ENCODE data around the gene ZBTB5. TPM values are rescaled to one million over a fixed set of nuclear protein-coding genes. Genes with fewer than 3 reads are reported as not detected.
"Not testable (repeated sequence)": the region's sequence is repeated elsewhere in the genome, so short reads cannot be mapped to it uniquely, and the experiment has no call there.

Gene ZBTB5
- total RNA-seq, 1 experiment from 2014 or later: 16.7 TPM

DNA sequence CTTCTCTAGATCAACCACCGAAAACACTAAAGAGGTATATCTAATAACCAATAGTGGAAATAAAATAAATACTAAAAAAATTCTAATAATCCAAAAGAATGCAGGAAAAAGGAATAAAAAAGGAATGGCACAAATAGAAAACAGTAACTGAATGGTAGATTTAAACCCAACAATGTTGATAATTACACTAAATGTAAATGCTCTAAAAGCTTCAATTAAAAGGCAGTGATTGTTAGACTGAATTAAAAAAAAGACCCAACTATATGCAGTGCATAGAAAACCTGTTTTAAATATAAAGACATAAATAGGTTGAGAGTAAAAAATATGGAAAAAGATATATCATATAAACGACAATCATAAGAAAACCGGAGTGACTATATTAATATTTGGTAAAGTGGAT is 9.2 kb upstream of the ZBTB5 start:
- TF ChIP-seq ATF1 (CRISPR knock-in tag; IDR thresholded peaks at IDR 0.05): no peak
- TF ChIP-seq GTF2I (CRISPR knock-in tag; conservative IDR thresholded peaks at IDR 0.05): 0 out of 2 replicates have a peak, but pooled peaks have one; percentile 60
- Mint-ChIP-seq H3K27ac (no peak overlapping the region), H3K36me3 (peaks cover 24% of the 10 kb centered on the region), H3K4me3 (no peak overlapping the region), H3K9me3 (peaks cover 21% of the 10 kb centered on the region), H3K4me1 (peaks cover 32% of the 10 kb centered on the region), H3K27me3 (ENCODE audit: low read depth) (peaks cover 7% of the 10 kb centered on the region; the same call in 1 of the 2 replicates)
- DNase-seq (ENCODE audit: low spot score) (no peak), ATAC-seq (no peak)
- POLR2A ChIA-PET: no interaction called here
- CTCF ChIA-PET: interaction anchor here (1.4 kb wide), 1 partner anchor 63 kb away, joined by 3 read pairs; no protein-coding TSS in a partner anchor

DNA sequence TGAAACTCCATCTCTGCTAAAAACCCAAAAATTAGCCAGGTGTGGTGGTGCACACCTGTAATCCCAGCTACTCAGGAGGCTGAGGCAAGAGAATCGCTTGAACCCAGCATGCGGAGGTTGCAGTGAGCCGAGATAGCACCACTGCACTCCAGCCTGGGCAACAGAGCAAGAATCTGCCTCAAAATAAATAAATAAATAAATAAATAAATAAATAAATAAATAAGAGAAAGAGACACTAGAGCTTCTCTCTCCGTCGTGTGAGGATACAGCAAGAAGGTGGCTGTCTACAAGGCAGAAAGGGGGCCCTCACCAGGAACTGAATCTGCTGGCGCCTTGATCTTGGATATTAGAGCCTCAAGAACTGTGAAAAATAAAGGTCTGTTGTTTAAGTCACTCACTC is 8.7 kb upstream of the ZBTB5 start:
- CTCF ChIA-PET: interaction anchor here (1.4 kb wide), 1 partner anchor 63 kb away, joined by 3 read pairs; no protein-coding TSS in a partner anchor
- ATAC-seq; H3K27me3 Mint-ChIP-seq (ENCODE audit: low read depth); DNase-seq (ENCODE audit: low spot score); POLR2A ChIA-PET; H3K4me3 Mint-ChIP-seq; H3K27ac Mint-ChIP-seq: not testable (repeated sequence)
- Mint-ChIP-seq H3K4me1 (peaks cover 32% of the 10 kb centered on the region), H3K36me3 (peaks cover 24% of the 10 kb centered on the region), H3K9me3 (peaks cover 21% of the 10 kb centered on the region)

DNA sequence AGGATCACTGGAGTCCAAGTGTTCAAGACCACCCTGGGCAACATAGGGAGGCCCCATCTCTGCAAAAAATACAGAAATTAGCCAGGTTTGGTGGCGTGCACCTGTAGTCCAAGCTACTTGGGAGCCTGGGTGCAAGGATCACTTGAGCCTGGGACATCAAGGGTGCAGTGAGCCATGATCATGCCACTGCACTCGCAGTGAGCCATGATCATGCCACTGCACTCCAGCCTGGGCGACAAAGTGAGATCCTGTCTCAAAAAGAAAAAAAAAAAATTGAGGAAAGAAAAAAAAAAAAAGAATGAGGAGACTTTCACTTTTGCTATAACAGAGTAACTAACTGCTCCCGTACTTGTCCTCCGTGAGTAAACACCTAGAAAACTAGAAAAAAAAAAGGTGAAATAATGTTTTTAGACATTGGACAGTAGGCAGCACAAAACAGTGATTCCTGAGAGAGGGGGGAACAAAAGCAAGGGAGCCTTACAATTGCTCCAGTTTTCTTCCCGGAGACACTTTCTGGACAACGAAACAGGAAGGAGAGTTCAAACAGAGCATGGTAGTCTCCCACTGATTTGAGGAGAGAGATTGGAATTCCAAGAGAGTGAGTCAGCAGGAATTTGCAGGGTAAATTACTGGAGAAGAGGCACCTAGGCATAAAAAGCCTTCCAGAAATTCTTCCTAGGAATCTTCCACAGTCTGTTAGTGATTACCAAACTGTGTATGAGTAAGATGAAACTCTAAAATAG is 6.9 kb upstream of the ZBTB5 start:
- H3K36me3 Mint-ChIP-seq: peaks cover 24% of the 10 kb centered on the region
- H3K27ac Mint-ChIP-seq: peak overlapping the region; percentile 98
- peaks cover 26% of the 10 kb centered on the region for H3K4me1 Mint-ChIP-seq
- peaks cover 5% of the 10 kb centered on the region; the same call in 1 of the 2 replicates for H3K27me3 Mint-ChIP-seq (ENCODE audit: low read depth)
- peaks cover 21% of the 10 kb centered on the region for H3K9me3 Mint-ChIP-seq
- H3K4me3 Mint-ChIP-seq: peak overlapping the region; percentile 52
- TF ChIP-seq, protein P1, sequence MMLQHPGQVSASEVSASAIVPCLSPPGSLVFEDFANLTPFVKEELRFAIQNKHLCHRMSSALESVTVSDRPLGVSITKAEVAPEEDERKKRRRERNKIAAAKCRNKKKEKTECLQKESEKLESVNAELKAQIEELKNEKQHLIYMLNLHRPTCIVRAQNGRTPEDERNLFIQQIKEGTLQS (CRISPR knock-in tag; conservative IDR thresholded peaks at IDR 0.05): no peak
- TF ChIP-seq NFE2L1 (CRISPR knock-in tag; IDR thresholded peaks at IDR 0.05) (peak; percentile 68; the same call in 1 of the 2 replicates), ETV6 (CRISPR knock-in tag; IDR thresholded peaks at IDR 0.05) (0 out of 2 replicates have a peak, but pooled peaks have one; percentile 62), TCF7 (CRISPR knock-in tag; IDR thresholded peaks at IDR 0.05; ENCODE audit: low read depth) (no peak), TEAD1 (CRISPR knock-in tag; IDR thresholded peaks at IDR 0.05) (peak; percentile 66; the same call in 1 of the 2 replicates), RELA (CRISPR knock-in tag; IDR thresholded peaks at IDR 0.05; ENCODE audit: borderline replicate concordance) (no peak)
- TF ChIP-seq, protein P2, sequence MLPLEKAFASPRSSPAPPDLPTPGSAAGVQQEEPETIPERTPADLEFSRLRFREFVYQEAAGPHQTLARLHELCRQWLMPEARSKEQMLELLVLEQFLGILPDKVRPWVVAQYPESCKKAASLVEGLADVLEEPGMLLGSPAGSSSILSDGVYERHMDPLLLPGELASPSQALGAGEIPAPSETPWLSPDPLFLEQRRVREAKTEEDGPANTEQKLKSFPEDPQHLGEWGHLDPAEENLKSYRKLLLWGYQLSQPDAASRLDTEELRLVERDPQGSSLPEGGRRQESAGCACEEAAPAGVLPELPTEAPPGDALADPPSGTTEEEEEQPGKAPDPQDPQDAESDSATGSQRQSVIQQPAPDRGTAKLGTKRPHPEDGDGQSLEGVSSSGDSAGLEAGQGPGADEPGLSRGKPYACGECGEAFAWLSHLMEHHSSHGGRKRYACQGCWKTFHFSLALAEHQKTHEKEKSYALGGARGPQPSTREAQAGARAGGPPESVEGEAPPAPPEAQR (CRISPR knock-in tag; IDR thresholded peaks at IDR 0.05): no peak
- TF ChIP-seq, protein P3, sequence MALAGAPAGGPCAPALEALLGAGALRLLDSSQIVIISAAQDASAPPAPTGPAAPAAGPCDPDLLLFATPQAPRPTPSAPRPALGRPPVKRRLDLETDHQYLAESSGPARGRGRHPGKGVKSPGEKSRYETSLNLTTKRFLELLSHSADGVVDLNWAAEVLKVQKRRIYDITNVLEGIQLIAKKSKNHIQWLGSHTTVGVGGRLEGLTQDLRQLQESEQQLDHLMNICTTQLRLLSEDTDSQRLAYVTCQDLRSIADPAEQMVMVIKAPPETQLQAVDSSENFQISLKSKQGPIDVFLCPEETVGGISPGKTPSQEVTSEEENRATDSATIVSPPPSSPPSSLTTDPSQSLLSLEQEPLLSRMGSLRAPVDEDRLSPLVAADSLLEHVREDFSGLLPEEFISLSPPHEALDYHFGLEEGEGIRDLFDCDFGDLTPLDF (CRISPR knock-in tag; IDR thresholded peaks at IDR 0.05): no peak
- TF ChIP-seq, protein P4, sequence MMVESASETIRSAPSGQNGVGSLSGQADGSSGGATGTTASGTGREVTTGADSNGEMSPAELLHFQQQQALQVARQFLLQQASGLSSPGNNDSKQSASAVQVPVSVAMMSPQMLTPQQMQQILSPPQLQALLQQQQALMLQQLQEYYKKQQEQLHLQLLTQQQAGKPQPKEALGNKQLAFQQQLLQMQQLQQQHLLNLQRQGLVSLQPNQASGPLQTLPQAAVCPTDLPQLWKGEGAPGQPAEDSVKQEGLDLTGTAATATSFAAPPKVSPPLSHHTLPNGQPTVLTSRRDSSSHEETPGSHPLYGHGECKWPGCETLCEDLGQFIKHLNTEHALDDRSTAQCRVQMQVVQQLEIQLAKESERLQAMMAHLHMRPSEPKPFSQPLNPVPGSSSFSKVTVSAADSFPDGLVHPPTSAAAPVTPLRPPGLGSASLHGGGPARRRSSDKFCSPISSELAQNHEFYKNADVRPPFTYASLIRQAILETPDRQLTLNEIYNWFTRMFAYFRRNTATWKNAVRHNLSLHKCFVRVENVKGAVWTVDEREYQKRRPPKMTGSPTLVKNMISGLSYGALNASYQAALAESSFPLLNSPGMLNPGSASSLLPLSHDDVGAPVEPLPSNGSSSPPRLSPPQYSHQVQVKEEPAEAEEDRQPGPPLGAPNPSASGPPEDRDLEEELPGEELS (CRISPR knock-in tag; IDR thresholded peaks at IDR 0.05): no peak
- no peak for DNase-seq (ENCODE audit: low spot score)
- ChIA-PET POLR2A (no interaction called here), CTCF (interaction anchor here (1.2 kb wide), 1 partner anchor 10 kb away, joined by 3 read pairs; no protein-coding TSS in a partner anchor)
- peak; percentile 88 for ATAC-seq

DNA sequence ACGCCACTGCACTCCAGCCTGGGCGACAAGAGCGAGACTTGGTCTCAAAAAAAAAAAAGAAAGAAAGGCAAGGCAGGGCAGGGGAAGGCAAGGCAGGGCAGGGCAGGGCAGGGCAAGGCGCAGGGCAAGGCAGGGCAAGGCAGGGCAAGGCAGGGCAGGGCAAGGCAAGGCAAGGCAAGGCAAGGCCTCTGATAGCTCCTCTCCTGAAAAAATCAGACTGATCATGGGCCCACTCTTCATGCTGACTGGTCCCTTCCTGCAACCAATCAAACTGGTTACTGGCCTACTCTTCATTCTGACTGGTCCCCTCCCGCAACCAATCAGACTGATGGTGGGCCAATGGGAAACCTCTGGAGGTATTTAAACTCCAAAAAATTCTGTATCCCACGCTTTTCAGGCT is 3.4 kb upstream of the ZBTB5 start:
- peaks cover 5% of the 10 kb centered on the region; the same call in 1 of the 2 replicates for H3K9me3 Mint-ChIP-seq
- ATAC-seq: no peak
- TF ChIP-seq IRF2 (CRISPR knock-in tag; IDR thresholded peaks at IDR 0.05; ENCODE audit: borderline replicate concordance, low read depth) (no peak), NFYB (CRISPR knock-in tag; conservative IDR thresholded peaks at IDR 0.05; ENCODE audit: low read depth) (peak; percentile 76)
- peaks cover 41% of the 10 kb centered on the region for H3K4me1 Mint-ChIP-seq
- ChIA-PET POLR2A (interaction anchor here (0.7 kb wide), 1 partner anchor 41 kb away, joined by 4 read pairs; no protein-coding TSS in a partner anchor), CTCF (no interaction called here)
- H3K27me3 Mint-ChIP-seq (ENCODE audit: low read depth): no peaks in the 10 kb centered on the region
- H3K36me3 Mint-ChIP-seq: peaks cover 7% of the 10 kb centered on the region
- no peak overlapping the region for H3K27ac Mint-ChIP-seq
- H3K4me3 Mint-ChIP-seq: peak overlapping the region; percentile 38; the same call in 1 of the 2 replicates
- DNase-seq (ENCODE audit: low spot score): no peak

DNA sequence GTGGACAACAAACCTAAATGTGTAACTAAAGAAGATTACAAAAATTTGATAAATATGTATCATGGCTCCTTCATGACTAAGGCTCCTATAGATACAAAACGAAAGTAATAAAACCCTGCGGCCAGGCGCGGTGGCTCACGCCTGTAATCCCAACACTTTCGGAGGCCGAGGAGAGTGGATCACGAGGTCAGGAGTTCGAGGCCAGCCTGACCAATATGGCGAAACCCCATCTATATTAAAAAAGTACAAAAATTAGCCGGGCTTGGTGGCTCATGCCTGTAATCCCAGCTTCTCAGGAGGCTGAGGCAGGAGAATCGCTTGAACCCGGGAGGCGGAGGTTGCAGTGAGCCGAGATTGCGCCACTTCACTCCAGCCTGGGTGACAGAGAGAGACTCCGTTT is 2.3 kb upstream of the ZBTB5 start:
- CTCF ChIA-PET; H3K9me3 Mint-ChIP-seq; DNase-seq (ENCODE audit: low spot score); H3K4me3 Mint-ChIP-seq; ATAC-seq; H3K27me3 Mint-ChIP-seq (ENCODE audit: low read depth); H3K36me3 Mint-ChIP-seq; POLR2A ChIA-PET; H3K27ac Mint-ChIP-seq: not testable (repeated sequence)
- peaks cover 46% of the 10 kb centered on the region for H3K4me1 Mint-ChIP-seq
